SH-SY5Y (cell line): ENCODE measurements around the gene FMO2.

ENCODE experiments used
- GATA2 ChIP-seq: IDR thresholded peaks from 2 replicates; pipeline ENCODE4 v1.6.1; 2011; ENCODE audit warnings: mild to moderate bottlenecking, low read depth, low read length
- GATA3 ChIP-seq: IDR thresholded peaks from 2 replicates; pipeline ENCODE4 v1.6.1; 2011; ENCODE audit warnings: low read depth, mild to moderate bottlenecking, low read length, moderate library complexity

GRCh38 chr1:171247501-171247900 lies 62.4 kb downstream of the FMO2 start:
- no peak for TF ChIP-seq GATA3
- TF ChIP-seq GATA2: no peak
